Right ventricle myocardium superior (tissue), 1 donor: ENCODE results near the gene CBY3. TPM values are rescaled to one million over a fixed set of nuclear protein-coding genes. Genes with fewer than 3 reads are reported as not detected.
A peak's percentile ranks its signal among the peaks of the same experiment; 100 is the strongest.
"Not testable (repeated sequence)": the region's sequence is repeated elsewhere in the genome, so short reads cannot be mapped to it uniquely, and the experiment has no call there.

ENCODE experiments used
- ATAC-seq: fragments of 200-7000 bp; cut with Tn5 transposase; one replicate; pipeline ENCODE4 v1.9.1; 2020; ENCODE audit warnings: mild to moderate bottlenecking; ENCODE audit not compliant: poor library complexity
- DNase-seq: peaks from one replicate; pipeline ENCODE4 v3.0.0-alpha.2; 2020
- intact Hi-C: fragments of 100-400 bp; cut with DNase I; formaldehyde crosslinking; loops from one replicate; pipeline ENCODE4 v1.11.2; 2022
- long read RNA-seq: library from polyadenylated mRNA; unstranded; transcript quantifications from one replicate; pipeline ENCODE4 v2.0.0, GENCODE V29; 2021
- total RNA-seq: library from RNA; stranded (reverse); fragmentation: NEBNext Ultra II Directional; extraction: Animal tissue kit (Norgen Biotek cat#: 25700); gene quantifications from one replicate; pipeline ENCODE4 v1.2.1, GENCODE V29; 2021
- donor health status: DM: no; HTN: yes; CAD: no; lungs with severe emphysema.

CBY3 gene
- not detected for total RNA-seq
- long read RNA-seq, partial matches to known transcripts = 0 of 4 reads
- long read RNA-seq, other reads (novel, unspliced or antisense) = 4 of 4 reads

- intact Hi-C loops = no loop called here
- DNase-seq (no peak), ATAC-seq (no peak)
These were observed at the start of gene CBY3 for GRCh38 chr5:179680780-179681401. TSS of gene CBY3 (minus strand) at chr5:179681034. CDS start at chr5:179680918, 116 bp downstream.

GRCh38 chr5:179730356-179730755, 49.5 kb upstream of the CBY3 start:
- intact Hi-C loops = loop anchor here (5.0 kb wide), 1 partner anchor 33 kb away; the partner anchor contains the start of gene CANX
- ATAC-seq (no peak), DNase-seq (no peak)

GRCh38 chr5:179729727-179730126, 48.9 kb upstream of the CBY3 start:
- ATAC-seq (no peak), DNase-seq (no peak)
- intact Hi-C loops = loop anchor here (5.0 to 10.0 kb wide), 2 partner anchors 32 to 115 kb away; partner anchors contain the start of gene CANX

- DNase-seq (no peak), ATAC-seq (no peak)
- intact Hi-C loops = loop anchor here (10.0 kb wide), 1 partner anchor 115 kb away; no protein-coding TSS in a partner anchor
These were observed 48.5 kb upstream of the CBY3 start for GRCh38 chr5:179729303-179729702.

GRCh38 chr5:179727106-179727505, 46.3 kb upstream of the CBY3 start:
- DNase-seq (no peak), ATAC-seq (no peak)
- intact Hi-C loops = loop anchor here (10.0 kb wide), 1 partner anchor 112 kb away; no protein-coding TSS in a partner anchor

- ATAC-seq (no peak), DNase-seq (no peak)
- intact Hi-C loops = loop anchor here (10.0 kb wide), 1 partner anchor 109 kb away; no protein-coding TSS in a partner anchor
These were observed 43.3 kb upstream of the CBY3 start for GRCh38 chr5:179724163-179724562.

GRCh38 chr5:179720222-179720621, 39.4 kb upstream of the CBY3 start:
- no peak for ATAC-seq
- DNase-seq = no peak
- intact Hi-C loops = loop anchor here (10.0 kb wide), 1 partner anchor 105 kb away; no protein-coding TSS in a partner anchor

- no peak for ATAC-seq
- DNase-seq = no peak
- intact Hi-C loops = no loop called here
These were observed 35.5 kb upstream of the CBY3 start for GRCh38 chr5:179716286-179716685.

- no peak for ATAC-seq
- intact Hi-C loops = no loop called here
- no peak for DNase-seq
These were observed 19.6 kb upstream of the CBY3 start for GRCh38 chr5:179700401-179700918.

GRCh38 chr5:179699616-179700237, 18.9 kb upstream of the CBY3 start:
- intact Hi-C loops = loop anchor here (5.0 kb wide), 1 partner anchor 33 kb away; the partner anchor contains the start of gene MAML1
- DNase-seq (no peak), ATAC-seq (no peak)

GRCh38 chr5:179698935-179699615, 18.2 kb upstream of the CBY3 start, which contains the start of gene CANX:
TSS of gene CANX (plus strand) at chr5:179698967. CDS start at chr5:179705682, 6,715 bp downstream.
- no peak for DNase-seq
- intact Hi-C loops = loop anchor here (5.0 kb wide), 1 partner anchor 33 kb away; the partner anchor contains the start of gene MAML1
- ATAC-seq = peak; percentile 26

- ATAC-seq (peak; percentile 97), DNase-seq (peak; percentile 99)
- intact Hi-C loops = loop anchor here (5.0 kb wide), 1 partner anchor 34 kb away; the partner anchor contains the start of gene MAML1
These were observed 17.4 kb upstream of the CBY3 start for GRCh38 chr5:179697993-179698934.

- DNase-seq, ATAC-seq: not testable (repeated sequence)
- intact Hi-C loops = loop anchor here (5.0 kb wide), 1 partner anchor 35 kb away; the partner anchor contains the start of gene MAML1
These were observed 16.7 kb upstream of the CBY3 start for GRCh38 chr5:179697543-179697942.

- DNase-seq = no peak
- no peak for ATAC-seq
- intact Hi-C loops = loop anchor here (5.0 kb wide), 1 partner anchor 35 kb away; the partner anchor contains the start of gene MAML1
These were observed 16.3 kb upstream of the CBY3 start for GRCh38 chr5:179697108-179697507.

GRCh38 chr5:179696603-179697002, 15.8 kb upstream of the CBY3 start:
- DNase-seq = no peak
- intact Hi-C loops = loop anchor here (5.0 kb wide), 1 partner anchor 36 kb away; the partner anchor contains the start of gene MAML1
- no peak for ATAC-seq

- DNase-seq = no peak
- ATAC-seq = no peak
- intact Hi-C loops = no loop called here
These were observed 13.7 kb upstream of the CBY3 start for GRCh38 chr5:179694561-179694960.

GRCh38 chr5:179689212-179689611, 8.4 kb upstream of the CBY3 start:
- intact Hi-C loops, DNase-seq, ATAC-seq: not testable (repeated sequence)
